Transverse colon (tissue), 4 donors: ENCODE data around the gene ZSCAN30. TPM values are rescaled to one million over a fixed set of nuclear protein-coding genes. Genes with fewer than 3 reads are reported as not detected.
"Not testable (repeated sequence)": the region's sequence is repeated elsewhere in the genome, so short reads cannot be mapped to it uniquely, and the experiment has no call there.

Source experiments
- DNase-seq: peaks from one replicate; pipeline ENCODE4 v3.0.0-alpha.2; 2019
- H3K27ac ChIP-seq, 4 donors: fragments of 200-600 bp; sonication (generic); 2 replicates each; pipeline ENCODE4 v1.5.1; 2016 to 2018; ENCODE audit warnings: inconsistent platforms in 4 of 4
- H3K27me3 ChIP-seq: fragments of 200-600 bp; sonication (generic); 2 replicates; pipeline ENCODE4 v1.5.1; 2017; ENCODE audit warnings: inconsistent platforms
- H3K36me3 ChIP-seq, 4 donors: fragments of 200-600 bp; sonication (generic); 2 replicates each; pipeline ENCODE4 v1.5.1; 2017 to 2019; ENCODE audit warnings: inconsistent platforms in 4 of 4
- H3K4me1 ChIP-seq, 4 donors: fragments of 200-600 bp; sonication (generic); 2 replicates each; pipeline ENCODE4 v1.5.1; 2017 to 2020; ENCODE audit warnings: inconsistent platforms in 4 of 4
- H3K4me3 ChIP-seq, 4 donors: fragments of 200-600 bp; sonication (generic); 1 replicate in 1 of 4; 2 replicates in 3 of 4; pipeline versions ENCODE4 v1.5.1 to v1.6.1; 2017 to 2019; ENCODE audit warnings: inconsistent platforms in 4 of 4
- H3K9me3 ChIP-seq, 2 donors: fragments of 200-600 bp; sonication (generic); 2 replicates each; pipeline ENCODE4 v1.5.1; 2017 to 2019; ENCODE audit warnings: inconsistent platforms in 2 of 2
- EP300 ChIP-seq: sonication (generic); formaldehyde crosslinking; IDR thresholded peaks from one replicate; pipeline ENCODE4 v1.6.1; 2017; ENCODE audit warnings: antibody characterized with exemption, low read depth
- POLR2A ChIP-seq: fragments of 450-650 bp; IDR thresholded peaks from one replicate; pipeline ENCODE4 v1.6.1; 2016; ENCODE audit warnings: antibody characterized with exemption, mild to moderate bottlenecking, moderate library complexity
- POLR2AphosphoS5 ChIP-seq, 3 donors: sonication (generic); formaldehyde crosslinking; IDR thresholded peaks; one replicate each; pipeline ENCODE4 v1.6.1; 2016; ENCODE audit warnings: antibody characterized with exemption in 3 of 3
- WGBS, 2 donors: methylation state at CpG; one replicate each; pipeline ENCODE4 v1.1.5; 2018; ENCODE audit warnings: low coverage in 1 of 2; 5-methylcytosine and 5-hydroxymethylcytosine counted together
- in situ Hi-C, 4 donors: fragments of 200-750 bp; cut with MboI; loops; one replicate each; pipeline versions ENCODE4 v1.15.0 to v1.15.1; 2017; ENCODE audit warnings: low sequenced_read_pairs in 3 of 4, low pct_ligation_motif_present in 1 of 4, low pct_unique_long_range_greater_than_20kb in 1 of 4
- intact Hi-C: fragments of 100-400 bp; cut with DNase I; formaldehyde crosslinking; loops from one replicate; pipeline ENCODE4 v1.15.1; 2023; ENCODE audit warnings: low total_unique reads
- total RNA-seq, 4 donors: library from RNA; depleted of rRNA; stranded (reverse); fragments of >200 nt; gene quantifications; one replicate each; pipeline ENCODE4 v1.1.0, GENCODE V29; 2016
- TF ChIP-seq, protein P1 (sequence below), 5 experiments: fragments of 200-600 bp in 3 of 5; fragments of 450-650 bp in 2 of 5; sonication (generic) in 3 of 5; IDR thresholded peaks; 1 replicate in 2 of 5; 2 replicates in 3 of 5; pipeline ENCODE4 v1.5.1; 2016 to 2017; ENCODE audit warnings: antibody characterized with exemption in 5 of 5, inconsistent platforms in 3 of 5, mild to moderate bottlenecking in 2 of 5, moderate library complexity in 1 of 5

ZSCAN30 gene
- total RNA-seq, 4 donors from 2014 or later = 7.1 to 23.5 (median 11.0) TPM

- no peak for DNase-seq
- Histone ChIP-seq H3K36me3 (no peaks in the 10 kb centered on the region), H3K27me3 (no peaks in the 10 kb centered on the region), H3K4me3 (no peak overlapping the region), H3K27ac (no peak overlapping the region), H3K9me3 (no peaks in the 10 kb centered on the region), H3K4me1 (peaks cover 0 to 13% (median 2%) of the 10 kb centered on the region in 4 donors)
- 88 to 96% methylated on average over 3 of the region's 3 CpGs for WGBS, 2 donors
- TF ChIP-seq POLR2AphosphoS5 (IDR thresholded peaks at IDR 0.05) (no peak), EP300 (no peak), POLR2A (no peak)
- TF ChIP-seq, protein P1, sequence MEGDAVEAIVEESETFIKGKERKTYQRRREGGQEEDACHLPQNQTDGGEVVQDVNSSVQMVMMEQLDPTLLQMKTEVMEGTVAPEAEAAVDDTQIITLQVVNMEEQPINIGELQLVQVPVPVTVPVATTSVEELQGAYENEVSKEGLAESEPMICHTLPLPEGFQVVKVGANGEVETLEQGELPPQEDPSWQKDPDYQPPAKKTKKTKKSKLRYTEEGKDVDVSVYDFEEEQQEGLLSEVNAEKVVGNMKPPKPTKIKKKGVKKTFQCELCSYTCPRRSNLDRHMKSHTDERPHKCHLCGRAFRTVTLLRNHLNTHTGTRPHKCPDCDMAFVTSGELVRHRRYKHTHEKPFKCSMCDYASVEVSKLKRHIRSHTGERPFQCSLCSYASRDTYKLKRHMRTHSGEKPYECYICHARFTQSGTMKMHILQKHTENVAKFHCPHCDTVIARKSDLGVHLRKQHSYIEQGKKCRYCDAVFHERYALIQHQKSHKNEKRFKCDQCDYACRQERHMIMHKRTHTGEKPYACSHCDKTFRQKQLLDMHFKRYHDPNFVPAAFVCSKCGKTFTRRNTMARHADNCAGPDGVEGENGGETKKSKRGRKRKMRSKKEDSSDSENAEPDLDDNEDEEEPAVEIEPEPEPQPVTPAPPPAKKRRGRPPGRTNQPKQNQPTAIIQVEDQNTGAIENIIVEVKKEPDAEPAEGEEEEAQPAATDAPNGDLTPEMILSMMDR (IDR thresholded peaks at IDR 0.05) = no peak
- intact Hi-C loops (loop anchor here (10.0 kb wide), 1 partner anchor 239 kb away; no protein-coding TSS in a partner anchor), in situ Hi-C loops (loop anchor here in 1 of 4 donors (10.0 kb wide), 1 partner anchor 151 kb away; the partner anchor contains the start of gene ZNF396)
Observed at GRCh38 chr18:35223797-35224196, 66.2 kb downstream of the ZSCAN30 start.

DNA sequence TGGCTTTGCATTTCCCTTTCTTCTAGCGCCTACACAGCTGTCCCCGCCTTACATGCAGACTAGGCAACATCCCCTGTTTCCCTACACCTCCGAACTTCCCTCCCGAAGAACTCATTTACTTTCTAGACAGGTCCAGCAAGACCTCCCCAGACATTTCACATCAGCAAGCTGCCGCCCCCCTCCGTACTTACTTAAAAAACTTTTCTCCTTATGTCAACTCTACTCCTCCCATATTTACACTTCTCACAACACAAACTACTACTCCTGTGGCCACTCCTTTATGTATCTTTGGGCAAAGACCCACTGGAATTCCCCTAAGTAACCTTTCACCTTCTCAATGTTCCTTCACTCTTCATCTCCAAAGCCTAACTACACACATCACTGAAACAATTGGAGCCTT lies 69.6 kb downstream of the ZSCAN30 start:
- H3K9me3 ChIP-seq = no peaks in the 10 kb centered on the region
- no peaks in the 10 kb centered on the region for H3K27me3 ChIP-seq
- TF ChIP-seq POLR2A (no peak), POLR2AphosphoS5 (IDR thresholded peaks at IDR 0.05) (no peak), EP300 (no peak)
- TF ChIP-seq, protein P1 (IDR thresholded peaks at IDR 0.05) = no peak
- H3K4me1 ChIP-seq = peaks cover 0 to 13% (median 2%) of the 10 kb centered on the region in 4 donors
- peak overlapping the region in 3 of 4 donors; percentile 3 to 44 (median 13) for H3K27ac ChIP-seq
- H3K36me3 ChIP-seq = no peaks in the 10 kb centered on the region
- peak; percentile 12 for DNase-seq
- intact Hi-C loops (loop anchor here (10.0 kb wide), 1 partner anchor 236 kb away; no protein-coding TSS in a partner anchor), in situ Hi-C loops (loop anchor here in 1 of 4 donors (10.0 kb wide), 1 partner anchor 154 kb away; the partner anchor contains the start of gene ZNF396)
- no peak overlapping the region for H3K4me3 ChIP-seq
- WGBS, 2 donors = 46 to 63% methylated on average over 6 of the region's 6 CpGs

- H3K36me3 ChIP-seq, H3K4me3 ChIP-seq, in situ Hi-C loops, DNase-seq, intact Hi-C loops, H3K27me3 ChIP-seq, H3K9me3 ChIP-seq: not testable (repeated sequence)
- H3K27ac ChIP-seq = peak overlapping the region in 1 of 4 donors; percentile 44
- peaks cover 0 to 13% (median 2%) of the 10 kb centered on the region in 4 donors for H3K4me1 ChIP-seq
- WGBS, 2 donors = 76 to 82% methylated on average over 4 of the region's 4 CpGs
Observed at GRCh38 chr18:35219331-35219730, 70.7 kb downstream of the ZSCAN30 start.

DNA sequence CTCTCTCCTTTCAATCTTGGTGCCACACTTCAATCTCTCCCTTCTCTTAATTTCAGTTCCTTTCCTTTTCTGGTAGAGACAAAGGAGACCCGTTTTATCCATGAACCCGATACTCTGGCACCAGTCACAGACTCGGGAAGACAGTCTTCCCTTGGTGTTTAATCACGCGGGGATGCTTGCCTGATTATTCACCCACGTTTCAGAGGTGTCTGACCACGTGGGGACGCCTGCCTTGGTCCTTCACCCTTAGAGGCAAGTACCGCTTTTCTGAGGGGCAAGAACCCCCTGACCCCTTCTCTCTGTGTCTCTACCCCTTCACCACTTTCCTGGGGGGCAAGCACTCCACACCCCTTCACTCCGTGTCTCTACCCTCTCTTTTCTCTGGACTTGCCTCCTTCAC lies 73.4 kb downstream of the ZSCAN30 start:
- DNase-seq, H3K27ac ChIP-seq, H3K27me3 ChIP-seq, intact Hi-C loops, H3K4me3 ChIP-seq, H3K9me3 ChIP-seq, H3K36me3 ChIP-seq, in situ Hi-C loops: not testable (repeated sequence)
- WGBS, 2 donors = 85 to 92% methylated on average over 10 of the region's 10 CpGs
- H3K4me1 ChIP-seq = peaks cover 0 to 13% (median 2%) of the 10 kb centered on the region in 4 donors

DNA sequence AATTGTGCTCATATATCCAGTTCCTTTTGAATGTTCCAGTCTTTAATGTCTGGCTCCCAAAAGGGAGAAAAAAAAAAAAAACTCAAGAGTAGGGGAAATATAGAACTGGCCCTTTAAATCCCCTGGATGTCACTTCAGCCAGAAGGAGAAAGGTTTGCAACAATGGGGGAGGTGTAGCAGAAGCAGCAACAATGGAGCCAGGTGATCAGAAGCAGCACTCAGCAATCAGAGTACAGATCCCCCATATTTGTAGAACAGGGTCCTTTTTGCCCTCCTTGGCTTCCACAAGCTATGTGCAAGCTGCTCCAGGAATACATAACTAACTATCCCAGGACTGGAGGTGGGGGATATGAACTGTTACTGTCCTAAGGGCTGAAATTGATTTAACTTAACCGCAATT lies 75.0 kb downstream of the ZSCAN30 start:
- no peaks in the 10 kb centered on the region for H3K9me3 ChIP-seq
- TF ChIP-seq, protein P1 (IDR thresholded peaks at IDR 0.05) = no peak
- no peak for TF ChIP-seq POLR2AphosphoS5 (IDR thresholded peaks at IDR 0.05)
- no peak for TF ChIP-seq POLR2A
- TF ChIP-seq EP300 = no peak
- 83% methylated on average over 1 of the region's 1 CpG; no CpG with 5 or more reads in 1 of the 2 donors for WGBS, 2 donors
- in situ Hi-C loops = no loop called here
- no peaks in the 10 kb centered on the region for H3K36me3 ChIP-seq
- peaks cover 0 to 7% (median 2%) of the 10 kb centered on the region in 4 donors for H3K4me1 ChIP-seq
- H3K27me3 ChIP-seq = no peaks in the 10 kb centered on the region
- no peak for DNase-seq
- H3K27ac ChIP-seq = no peak overlapping the region
- intact Hi-C loops = no loop called here
- H3K4me3 ChIP-seq = no peak overlapping the region

DNA sequence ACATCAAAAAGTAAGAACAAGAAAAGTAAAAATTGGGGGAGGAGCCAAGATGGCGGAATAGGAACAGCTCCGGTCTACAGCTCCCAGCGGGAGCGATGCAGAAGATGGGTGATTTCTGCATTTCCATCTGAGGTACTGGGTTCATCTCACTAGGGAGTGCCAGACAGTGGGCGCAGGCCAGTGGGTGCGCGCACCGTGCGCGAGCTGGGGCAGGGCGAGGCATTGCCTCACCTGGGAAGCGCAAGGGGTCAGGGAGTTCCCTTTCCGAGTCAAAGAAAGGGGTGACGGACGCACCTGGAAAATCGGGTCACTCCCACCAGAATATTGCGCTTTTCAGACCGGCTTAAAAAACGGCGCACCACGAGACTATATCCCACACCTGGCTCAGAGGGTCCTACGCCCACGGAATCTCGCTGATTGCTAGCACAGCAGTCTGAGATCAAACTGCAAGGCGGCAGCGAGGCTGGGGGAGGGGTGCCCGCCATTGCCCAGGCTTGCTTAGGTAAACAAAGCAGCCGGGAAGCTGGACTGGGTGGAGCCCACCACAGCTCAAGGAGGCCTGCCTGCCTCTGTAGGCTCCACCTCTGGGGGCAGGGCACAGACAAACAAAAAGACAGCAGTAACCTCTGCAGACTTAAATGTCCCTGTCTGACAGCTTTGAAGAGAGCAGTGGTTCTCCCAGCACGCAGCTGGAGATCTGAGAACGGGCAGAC lies 84.1 kb downstream of the ZSCAN30 start:
- H3K27me3 ChIP-seq, H3K4me1 ChIP-seq, H3K36me3 ChIP-seq, in situ Hi-C loops, H3K4me3 ChIP-seq, H3K9me3 ChIP-seq, DNase-seq, intact Hi-C loops, H3K27ac ChIP-seq: not testable (repeated sequence)
- 88 to 91% methylated on average over 10 to 21 of the region's 30 CpGs for WGBS, 2 donors
